ENCODE measurements around the gene CD109.
A peak's percentile ranks its signal among the peaks of the same experiment; 100 is the strongest.

Gene CD109

GRCh38 chr6:73731285-73731684, 35.3 kb downstream of the CD109 start:
- DNase-seq: no peak

GRCh38 chr6:73732845-73733675, 37.1 kb downstream of the CD109 start:
- DNase-seq: peak; percentile 14 to 43 (median 30)

GRCh38 chr6:73733791-73734190, 37.8 kb downstream of the CD109 start:
- no peak for DNase-seq

- no peak for DNase-seq
Measured at GRCh38 chr6:73734832-73735453, 38.9 kb downstream of the CD109 start.

- no peak for DNase-seq
Measured at GRCh38 chr6:73738367-73739028, 42.5 kb downstream of the CD109 start.

- DNase-seq: no peak
Measured at GRCh38 chr6:73739096-73739495, 43.1 kb downstream of the CD109 start.

- DNase-seq: no peak
Measured at GRCh38 chr6:73742433-73742832, 46.4 kb downstream of the CD109 start.

- no peak for DNase-seq
Measured at GRCh38 chr6:73743081-73743480, 47.1 kb downstream of the CD109 start.

GRCh38 chr6:73743556-73743955, 47.6 kb downstream of the CD109 start:
- no peak for DNase-seq

GRCh38 chr6:73746787-73747186, 50.8 kb downstream of the CD109 start:
- no peak for DNase-seq

GRCh38 chr6:73747289-73747688, 51.3 kb downstream of the CD109 start:
- no peak for DNase-seq

- no peak for DNase-seq
Measured at GRCh38 chr6:73752943-73753342, 56.9 kb downstream of the CD109 start.

GRCh38 chr6:73766040-73766439, 70.0 kb downstream of the CD109 start:
- no peak for DNase-seq

- no peak for DNase-seq
Measured at GRCh38 chr6:73768558-73768957, 72.6 kb downstream of the CD109 start.

GRCh38 chr6:73769976-73770375, 74.0 kb downstream of the CD109 start:
- DNase-seq: no peak

GRCh38 chr6:73774311-73774774, 78.3 kb downstream of the CD109 start:
- no peak for DNase-seq

- no peak for DNase-seq
Measured at GRCh38 chr6:73779943-73780342, 83.9 kb downstream of the CD109 start.

- no peak for DNase-seq
Measured at GRCh38 chr6:73782911-73783310, 86.9 kb downstream of the CD109 start.

- no peak for DNase-seq
Measured at GRCh38 chr6:73784726-73785505, 88.9 kb downstream of the CD109 start.

- no peak for DNase-seq
Measured at GRCh38 chr6:73790574-73790973, 94.6 kb downstream of the CD109 start.

- no peak for DNase-seq
Measured at GRCh38 chr6:73791336-73791735, 95.3 kb downstream of the CD109 start.

- DNase-seq: no peak
Measured at GRCh38 chr6:73792738-73793137, 96.7 kb downstream of the CD109 start.

GRCh38 chr6:73796881-73797280, 100.9 kb downstream of the CD109 start:
- no peak for DNase-seq
